PC-3 (cell line): ENCODE results near the gene C16orf95.

Experiments
- EZH2 ChIP-seq: fragments of 300-600 bp; sonication (generic); IDR thresholded peaks from one replicate; pipeline ENCODE4 v1.6.1; 2017; ENCODE audit warnings: antibody characterized with exemption, mild to moderate bottlenecking, low read length; ENCODE audit not compliant: unreplicated experiment
- EZH2phosphoT487 ChIP-seq: fragments of 300-600 bp; sonication (generic); IDR thresholded peaks from 2 replicates; pipeline ENCODE4 v1.6.1; 2018; ENCODE audit warnings: mild to moderate bottlenecking, antibody characterized with exemption, low read length, borderline replicate concordance
- TF ChIP-seq, protein P1 (sequence below): fragments of 300-600 bp; sonication (generic); conservative IDR thresholded peaks from 2 replicates; pipeline ENCODE4 v1.5.1; 2017; ENCODE audit warnings: antibody characterized with exemption, low read depth, mild to moderate bottlenecking, low read length

GRCh38 chr16:87276924-87277323, 40.3 kb downstream of the C16orf95 start:
- TF ChIP-seq, protein P1, sequence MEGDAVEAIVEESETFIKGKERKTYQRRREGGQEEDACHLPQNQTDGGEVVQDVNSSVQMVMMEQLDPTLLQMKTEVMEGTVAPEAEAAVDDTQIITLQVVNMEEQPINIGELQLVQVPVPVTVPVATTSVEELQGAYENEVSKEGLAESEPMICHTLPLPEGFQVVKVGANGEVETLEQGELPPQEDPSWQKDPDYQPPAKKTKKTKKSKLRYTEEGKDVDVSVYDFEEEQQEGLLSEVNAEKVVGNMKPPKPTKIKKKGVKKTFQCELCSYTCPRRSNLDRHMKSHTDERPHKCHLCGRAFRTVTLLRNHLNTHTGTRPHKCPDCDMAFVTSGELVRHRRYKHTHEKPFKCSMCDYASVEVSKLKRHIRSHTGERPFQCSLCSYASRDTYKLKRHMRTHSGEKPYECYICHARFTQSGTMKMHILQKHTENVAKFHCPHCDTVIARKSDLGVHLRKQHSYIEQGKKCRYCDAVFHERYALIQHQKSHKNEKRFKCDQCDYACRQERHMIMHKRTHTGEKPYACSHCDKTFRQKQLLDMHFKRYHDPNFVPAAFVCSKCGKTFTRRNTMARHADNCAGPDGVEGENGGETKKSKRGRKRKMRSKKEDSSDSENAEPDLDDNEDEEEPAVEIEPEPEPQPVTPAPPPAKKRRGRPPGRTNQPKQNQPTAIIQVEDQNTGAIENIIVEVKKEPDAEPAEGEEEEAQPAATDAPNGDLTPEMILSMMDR, result no peak
- TF ChIP-seq EZH2 (no peak), EZH2phosphoT487 (no peak)
